ENCODE measurements around the gene PACSIN2. TPM values are rescaled to one million over a fixed set of nuclear protein-coding genes. Genes with fewer than 3 reads are reported as not detected.

The PACSIN2 gene, protein sequence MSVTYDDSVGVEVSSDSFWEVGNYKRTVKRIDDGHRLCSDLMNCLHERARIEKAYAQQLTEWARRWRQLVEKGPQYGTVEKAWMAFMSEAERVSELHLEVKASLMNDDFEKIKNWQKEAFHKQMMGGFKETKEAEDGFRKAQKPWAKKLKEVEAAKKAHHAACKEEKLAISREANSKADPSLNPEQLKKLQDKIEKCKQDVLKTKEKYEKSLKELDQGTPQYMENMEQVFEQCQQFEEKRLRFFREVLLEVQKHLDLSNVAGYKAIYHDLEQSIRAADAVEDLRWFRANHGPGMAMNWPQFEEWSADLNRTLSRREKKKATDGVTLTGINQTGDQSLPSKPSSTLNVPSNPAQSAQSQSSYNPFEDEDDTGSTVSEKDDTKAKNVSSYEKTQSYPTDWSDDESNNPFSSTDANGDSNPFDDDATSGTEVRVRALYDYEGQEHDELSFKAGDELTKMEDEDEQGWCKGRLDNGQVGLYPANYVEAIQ
- total RNA-seq, result 100 to 1,000 TPM in 2 of 6 donors, 10 to 100 TPM in 4; 65.2 to 109 (median 96.0) TPM
- 10 to 100 TPM; 45.1 to 90.6 TPM for polyA plus RNA-seq

DNA sequence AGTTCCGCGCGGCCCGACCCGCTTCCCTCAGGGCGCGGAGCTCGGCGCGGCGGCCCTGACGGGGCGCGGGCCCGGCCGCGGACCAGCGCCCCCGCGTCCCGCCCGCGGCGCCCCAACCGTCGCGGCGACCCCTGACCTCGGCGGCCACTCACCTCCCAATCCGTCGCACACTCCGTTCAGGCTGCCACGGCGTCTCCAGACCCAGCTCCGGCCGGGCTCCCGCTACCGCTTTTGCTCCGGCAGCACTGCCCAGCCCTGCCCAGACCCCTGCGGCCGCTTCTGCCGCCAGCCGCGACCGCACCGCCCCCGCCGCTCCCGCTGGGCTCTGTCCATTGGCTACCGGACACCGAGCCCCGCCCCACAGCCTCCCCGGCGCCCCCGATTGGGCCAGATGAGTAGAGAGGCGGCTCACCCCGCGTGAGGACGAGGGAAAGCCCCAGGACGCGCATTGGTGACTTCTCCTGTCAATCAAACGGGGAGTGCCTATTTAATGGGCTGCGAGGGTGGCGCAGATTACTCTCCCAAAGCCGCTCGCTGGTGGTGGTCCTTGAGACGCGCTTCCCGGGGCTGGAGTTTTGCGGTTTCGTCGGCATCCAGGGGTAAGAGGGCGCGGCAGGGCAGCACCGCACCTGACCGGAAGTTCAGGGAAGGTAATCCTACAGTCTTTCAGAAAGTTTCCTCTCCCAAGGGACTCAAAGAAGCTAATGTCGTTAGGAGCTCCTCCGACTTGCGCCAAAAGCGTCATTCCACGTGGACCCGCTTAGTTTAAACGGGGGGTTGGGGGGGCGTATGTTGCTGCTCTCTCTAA lies at the start of gene PACSIN2:
Gene PACSIN2, minus strand, starts transcription at position 281 of the 808 bp plus-strand sequence. CDS start 103,069 bp downstream, outside the sequence.
- H3K4me1 ChIP-seq, result peaks cover 13 to 35% (median 32%) of the 10 kb centered on the region in 3 donors
- ATAC-seq (peak; percentile 91 to 97 (median 94)), DNase-seq (peak; percentile 99 to 100 (median 100)), FAIRE-seq (no peak)
- H3K9me3 ChIP-seq, result no peaks in the 10 kb centered on the region
- TF ChIP-seq, protein P1, sequence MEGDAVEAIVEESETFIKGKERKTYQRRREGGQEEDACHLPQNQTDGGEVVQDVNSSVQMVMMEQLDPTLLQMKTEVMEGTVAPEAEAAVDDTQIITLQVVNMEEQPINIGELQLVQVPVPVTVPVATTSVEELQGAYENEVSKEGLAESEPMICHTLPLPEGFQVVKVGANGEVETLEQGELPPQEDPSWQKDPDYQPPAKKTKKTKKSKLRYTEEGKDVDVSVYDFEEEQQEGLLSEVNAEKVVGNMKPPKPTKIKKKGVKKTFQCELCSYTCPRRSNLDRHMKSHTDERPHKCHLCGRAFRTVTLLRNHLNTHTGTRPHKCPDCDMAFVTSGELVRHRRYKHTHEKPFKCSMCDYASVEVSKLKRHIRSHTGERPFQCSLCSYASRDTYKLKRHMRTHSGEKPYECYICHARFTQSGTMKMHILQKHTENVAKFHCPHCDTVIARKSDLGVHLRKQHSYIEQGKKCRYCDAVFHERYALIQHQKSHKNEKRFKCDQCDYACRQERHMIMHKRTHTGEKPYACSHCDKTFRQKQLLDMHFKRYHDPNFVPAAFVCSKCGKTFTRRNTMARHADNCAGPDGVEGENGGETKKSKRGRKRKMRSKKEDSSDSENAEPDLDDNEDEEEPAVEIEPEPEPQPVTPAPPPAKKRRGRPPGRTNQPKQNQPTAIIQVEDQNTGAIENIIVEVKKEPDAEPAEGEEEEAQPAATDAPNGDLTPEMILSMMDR (IDR thresholded peaks at IDR 0.05), result no peak
- intact Hi-C loops (cut with DNase I), result no loop called here
- no peaks in the 10 kb centered on the region for H3K27me3 ChIP-seq
- H3K4me3 ChIP-seq, result peak within 1 kb of the TSS; percentile 47 to 75 (median 64)
- H3K36me3 ChIP-seq, result no peaks in the 10 kb centered on the region
- H3K27ac ChIP-seq, result peak within 1 kb of the TSS; percentile 38 to 73 (median 64)
- WGBS, 2 donors, result 0 to 1% methylated on average over 55 to 85 of the region's 85 CpGs

DNA sequence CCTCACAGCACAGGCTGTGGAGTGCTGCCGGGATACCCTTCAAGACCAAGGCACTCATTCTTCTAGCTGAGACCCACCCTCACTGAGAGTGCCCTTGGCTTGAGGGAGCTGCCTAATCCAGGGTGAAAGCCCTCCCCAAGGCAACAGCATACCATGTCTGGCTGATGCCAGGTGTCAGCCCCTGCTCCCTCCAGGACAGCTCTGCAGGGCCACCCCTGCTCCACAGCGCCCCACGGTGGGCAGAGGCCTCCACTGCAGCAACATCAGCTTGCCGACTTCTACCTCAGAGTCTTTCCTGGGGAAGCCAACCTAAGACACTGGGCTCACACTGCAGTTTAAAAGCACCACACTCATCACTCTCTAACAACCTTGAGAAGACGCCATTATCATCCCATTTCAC lies 45.2 kb upstream of the PACSIN2 start:
- intact Hi-C loops (cut with DNase I), result no loop called here
- TF ChIP-seq, protein P1 (IDR thresholded peaks at IDR 0.05), result peak in 3 of 4 donors; percentile 17 to 38 (median 25)
- DNase-seq (peak in 3 of 6 donors; percentile 43 to 80 (median 51)), ATAC-seq (peak; percentile 32 to 76 (median 48)), FAIRE-seq (no peak)
- no peak overlapping the region for H3K4me3 ChIP-seq
- H3K27me3 ChIP-seq, result no peaks in the 10 kb centered on the region
- WGBS, 2 donors, result 59 to 60% methylated on average over 5 of the region's 5 CpGs
- H3K27ac ChIP-seq, result no peak overlapping the region
- no peaks in the 10 kb centered on the region for H3K9me3 ChIP-seq
- H3K4me1 ChIP-seq, result no peaks in the 10 kb centered on the region
- no peaks in the 10 kb centered on the region for H3K36me3 ChIP-seq

DNA sequence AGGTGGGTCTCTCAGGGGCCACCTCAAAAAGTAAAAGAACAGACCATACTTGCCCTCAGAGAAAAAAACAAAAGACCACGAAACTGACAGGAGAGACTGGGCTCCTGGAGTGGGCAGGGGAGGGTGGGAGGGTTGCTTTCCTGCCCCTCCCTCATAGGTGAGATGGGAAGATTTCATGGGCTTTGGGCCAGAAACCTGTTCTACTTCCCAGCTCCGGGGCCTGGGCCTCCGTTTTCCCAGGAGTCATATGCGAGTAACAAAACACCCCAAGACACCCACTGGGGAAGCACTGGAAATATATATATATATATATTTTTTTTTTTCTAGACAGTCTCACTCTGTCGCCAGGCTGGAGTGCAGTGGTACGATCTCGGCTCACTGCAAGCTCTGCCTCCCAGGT lies 42.7 kb upstream of the PACSIN2 start:
- TF ChIP-seq, protein P1 (IDR thresholded peaks at IDR 0.05), result no peak
- no peaks in the 10 kb centered on the region for H3K36me3 ChIP-seq
- FAIRE-seq (no peak), ATAC-seq (peak; percentile 69 to 89 (median 84)), DNase-seq (peak in 3 of 6 donors; percentile 43 to 72 (median 63))
- no peak overlapping the region for H3K27ac ChIP-seq
- intact Hi-C loops (cut with DNase I), result no loop called here
- no peak overlapping the region for H3K4me3 ChIP-seq
- H3K9me3 ChIP-seq, result no peaks in the 10 kb centered on the region
- H3K27me3 ChIP-seq, result no peaks in the 10 kb centered on the region
- 44 to 49% methylated on average over 7 of the region's 7 CpGs for WGBS, 2 donors
- H3K4me1 ChIP-seq, result no peaks in the 10 kb centered on the region

DNA sequence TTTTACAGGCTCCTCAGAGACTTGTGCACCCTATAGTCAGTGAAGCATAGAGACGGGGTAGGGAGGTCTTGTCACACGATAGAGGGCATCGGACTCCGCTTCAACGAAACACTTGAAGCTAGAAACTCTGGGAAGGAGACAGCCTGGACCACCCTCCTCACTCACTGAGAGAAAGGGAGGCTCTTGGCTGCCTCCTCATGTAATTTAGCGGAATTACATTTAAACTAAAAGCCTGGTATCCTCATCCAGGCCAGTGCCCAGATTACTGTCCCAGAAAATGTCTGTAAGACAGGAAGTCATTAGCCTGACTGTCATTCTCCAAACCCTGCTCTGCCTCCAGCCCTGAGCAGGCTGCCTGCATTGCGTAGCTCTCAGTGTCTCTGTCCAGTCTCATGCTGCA lies 38.2 kb upstream of the PACSIN2 start:
- TF ChIP-seq, protein P1 (IDR thresholded peaks at IDR 0.05), result no peak
- Histone ChIP-seq H3K9me3 (no peaks in the 10 kb centered on the region), H3K4me1 (no peaks in the 10 kb centered on the region), H3K4me3 (no peak overlapping the region), H3K36me3 (no peaks in the 10 kb centered on the region), H3K27ac (no peak overlapping the region), H3K27me3 (no peaks in the 10 kb centered on the region)
- ATAC-seq (peak in 1 of 4 donors; percentile 17), FAIRE-seq (no peak), DNase-seq (no peak)
- intact Hi-C loops (cut with DNase I), result no loop called here
- 96 to 98% methylated on average over 7 of the region's 7 CpGs for WGBS, 2 donors

All from pancreas (tissue), 10 donors.